ENCODE data around the gene SKOR1. TPM values are rescaled to one million over a fixed set of nuclear protein-coding genes. Genes with fewer than 3 reads are reported as not detected.

The SKOR1 gene
- total and polyA plus RNA-seq, 3 donors from 2014 or later, result 1.1 to 2.2 (median 1.3) TPM

- no peak for DNase-seq
- intact Hi-C loops (cut with DNase I; ENCODE audit: low total_unique reads), result no loop called here
- H3K27me3 ChIP-seq, result no peaks in the 10 kb centered on the region
- no peak overlapping the region for H3K4me3 ChIP-seq
- no peak overlapping the region for H3K27ac ChIP-seq
- no peaks in the 10 kb centered on the region for H3K36me3 ChIP-seq (ENCODE audit: low read depth, missing control alignments)
- H3K4me1 ChIP-seq, result no peaks in the 10 kb centered on the region
- 82 to 86% methylated on average over 3 of the region's 3 CpGs for WGBS, 2 donors
- no peaks in the 10 kb centered on the region for H3K9me3 ChIP-seq
- TF ChIP-seq POLR2A (IDR thresholded peaks at IDR 0.05) (no peak), CTCF (IDR thresholded peaks at IDR 0.05) (no peak)
These were observed 12.1 kb upstream of the SKOR1 start for GRCh38 chr15:67813104-67813634.

GRCh38 chr15:67815036-67815592 is 10.2 kb upstream of the SKOR1 start:
- H3K4me3 ChIP-seq, result no peak overlapping the region

GRCh38 chr15:67816668-67817067 is 8.6 kb upstream of the SKOR1 start:
- H3K9me3 ChIP-seq, result no peaks in the 10 kb centered on the region
- WGBS, 2 donors, result 81 to 83% methylated on average over 3 of the region's 3 CpGs
- peaks cover 3% of the 10 kb centered on the region for H3K4me1 ChIP-seq
- no peak for DNase-seq
- TF ChIP-seq POLR2A (IDR thresholded peaks at IDR 0.05), result no peak
- no peak for TF ChIP-seq CTCF (IDR thresholded peaks at IDR 0.05)
- no peak overlapping the region for H3K4me3 ChIP-seq
- no peaks in the 10 kb centered on the region for H3K27me3 ChIP-seq
- intact Hi-C loops (cut with DNase I; ENCODE audit: low total_unique reads), result no loop called here
- no peak overlapping the region for H3K27ac ChIP-seq
- H3K36me3 ChIP-seq (ENCODE audit: low read depth, missing control alignments), result no peaks in the 10 kb centered on the region

More at GRCh38 chr15:67815036-67815592, 10.2 kb upstream of the SKOR1 start:
- H3K27me3 ChIP-seq, result no peaks in the 10 kb centered on the region
- H3K4me1 ChIP-seq, result no peaks in the 10 kb centered on the region
- 83 to 87% methylated on average over 4 to 5 of the region's 5 CpGs for WGBS, 2 donors
- no peak for TF ChIP-seq CTCF (IDR thresholded peaks at IDR 0.05)
- no peak for TF ChIP-seq POLR2A (IDR thresholded peaks at IDR 0.05)
- intact Hi-C loops (cut with DNase I; ENCODE audit: low total_unique reads), result no loop called here
- no peak for DNase-seq
- H3K27ac ChIP-seq, result no peak overlapping the region
- no peaks in the 10 kb centered on the region for H3K9me3 ChIP-seq
- H3K36me3 ChIP-seq (ENCODE audit: low read depth, missing control alignments), result no peaks in the 10 kb centered on the region

- DNase-seq, result no peak
- TF ChIP-seq POLR2A (IDR thresholded peaks at IDR 0.05), result no peak
- TF ChIP-seq CTCF (IDR thresholded peaks at IDR 0.05), result no peak
- Histone ChIP-seq H3K4me3 (no peak overlapping the region), H3K9me3 (no peaks in the 10 kb centered on the region), H3K27ac (no peak overlapping the region), H3K4me1 (peaks cover 3% of the 10 kb centered on the region), H3K36me3 (ENCODE audit: low read depth, missing control alignments) (no peaks in the 10 kb centered on the region), H3K27me3 (no peaks in the 10 kb centered on the region)
- 60 to 80% methylated on average over 3 of the region's 3 CpGs for WGBS, 2 donors
- intact Hi-C loops (cut with DNase I; ENCODE audit: low total_unique reads), result no loop called here
These were observed 6.8 kb upstream of the SKOR1 start for GRCh38 chr15:67818464-67818863.

- no peak for DNase-seq
- Histone ChIP-seq H3K36me3 (ENCODE audit: low read depth, missing control alignments) (no peaks in the 10 kb centered on the region), H3K27ac (no peak overlapping the region), H3K4me3 (no peak overlapping the region), H3K9me3 (no peaks in the 10 kb centered on the region), H3K4me1 (peaks cover 3% of the 10 kb centered on the region), H3K27me3 (no peaks in the 10 kb centered on the region)
- 8 to 11% methylated on average over 13 to 19 of the region's 19 CpGs for WGBS, 2 donors
- TF ChIP-seq POLR2A (IDR thresholded peaks at IDR 0.05), result no peak
- no peak for TF ChIP-seq CTCF (IDR thresholded peaks at IDR 0.05)
- intact Hi-C loops (cut with DNase I; ENCODE audit: low total_unique reads), result no loop called here
These were observed 5.7 kb upstream of the SKOR1 start for GRCh38 chr15:67819636-67820035.
